Tibial artery (tissue), 4 donors: Measurements from ENCODE around the gene UNC13D.

Experiments used
- DNase-seq, 2 donors: peaks; one replicate each; pipeline ENCODE4 v3.0.0-alpha.2; 2019
- H3K27ac ChIP-seq, 2 donors: fragments of 200-600 bp; sonication (generic) in 1 of 2; 1 replicate in 1 of 2; 2 replicates in 1 of 2; pipeline ENCODE4 v1.5.1; 2018 to 2019; ENCODE audit warnings: mild to moderate bottlenecking in 1 of 2
- H3K27me3 ChIP-seq, 2 donors: fragments of 200-600 bp; sonication (generic) in 1 of 2; one replicate each; pipeline versions ENCODE4 v1.5.1 to v1.6.0; 2016 to 2019
- H3K36me3 ChIP-seq, 3 donors: fragments of 200-600 bp; sonication (generic) in 2 of 3; one replicate each; pipeline ENCODE4 v1.5.1; 2016 to 2019; ENCODE audit warnings: mild to moderate bottlenecking in 2 of 3
- H3K4me1 ChIP-seq, 4 donors: fragments of 200-600 bp; sonication (generic) in 2 of 4; 1 replicate in 3 of 4; 2 replicates in 1 of 4; pipeline ENCODE4 v1.5.1; 2016 to 2019
- H3K4me3 ChIP-seq, 2 donors: fragments of 200-600 bp; sonication (generic) in 1 of 2; 1 replicate in 1 of 2; 2 replicates in 1 of 2; pipeline ENCODE4 v1.5.1; 2018 to 2019; ENCODE audit warnings: mild to moderate bottlenecking in 2 of 2
- H3K9me3 ChIP-seq, 3 donors: fragments of 200-600 bp; sonication (generic) in 1 of 3; one replicate each; pipeline ENCODE4 v1.5.1; 2016 to 2019
- intact Hi-C: fragments of 100-400 bp; cut with DNase I; formaldehyde crosslinking; loops from one replicate; pipeline ENCODE4 v1.15.0; 2023; ENCODE audit warnings: low total_unique reads
- TF ChIP-seq, protein P1 (sequence below), 2 experiments: fragments of 200-600 bp in 1 of 2; fragments of 450-650 bp in 1 of 2; IDR thresholded peaks; one replicate each; pipeline ENCODE4 v1.5.1; 2017 to 2019; ENCODE audit warnings: antibody characterized with exemption in 2 of 2, mild to moderate bottlenecking in 1 of 2, moderate library complexity in 1 of 2

The UNC13D gene

DNA sequence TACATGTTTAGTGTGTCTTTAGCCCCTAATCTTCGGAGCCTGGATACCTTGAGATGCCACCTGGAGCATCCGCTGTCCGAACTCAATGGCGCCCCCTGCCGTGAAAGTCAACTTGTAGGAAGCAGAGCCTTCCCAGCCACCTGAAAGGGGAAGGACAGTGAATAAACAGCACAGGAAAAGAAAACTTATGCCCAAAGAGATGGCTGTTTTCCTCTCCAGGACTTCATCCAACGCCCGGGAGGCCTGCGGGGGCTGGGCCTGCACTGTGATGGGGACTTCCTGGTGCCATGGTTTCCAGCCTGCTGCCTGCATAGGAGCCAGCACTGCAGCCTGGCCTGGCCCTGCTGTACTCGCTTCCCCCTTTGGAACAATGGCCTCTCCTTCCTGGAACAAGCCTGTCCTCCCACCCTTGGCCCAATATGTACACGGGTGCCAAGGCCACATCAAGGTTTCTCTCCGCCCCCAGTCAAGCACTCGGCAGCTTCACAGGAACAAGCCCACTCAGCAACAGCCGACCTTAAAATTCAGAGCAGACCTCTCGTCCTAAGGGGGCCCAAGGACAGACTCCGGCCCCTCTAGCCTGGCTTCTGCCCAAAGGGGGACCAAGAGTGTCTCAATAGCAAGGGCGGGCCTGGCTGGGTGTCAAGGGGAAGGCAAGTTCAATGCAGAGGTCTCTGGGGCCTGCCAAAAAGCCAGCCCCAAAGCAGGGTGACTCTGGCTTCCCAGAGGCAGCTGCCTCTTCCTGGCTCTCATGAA lies 4.5 kb upstream of the UNC13D start:
- Histone ChIP-seq H3K9me3 (no peaks in the 10 kb centered on the region), H3K27me3 (no peaks in the 10 kb centered on the region), H3K4me3 (no peak overlapping the region), H3K36me3 (peaks cover 59 to 70% (median 66%) of the 10 kb centered on the region in 3 donors), H3K4me1 (peaks cover 0 to 96% (median 49%) of the 10 kb centered on the region in 4 donors), H3K27ac (no peak overlapping the region)
- TF ChIP-seq, protein P1, sequence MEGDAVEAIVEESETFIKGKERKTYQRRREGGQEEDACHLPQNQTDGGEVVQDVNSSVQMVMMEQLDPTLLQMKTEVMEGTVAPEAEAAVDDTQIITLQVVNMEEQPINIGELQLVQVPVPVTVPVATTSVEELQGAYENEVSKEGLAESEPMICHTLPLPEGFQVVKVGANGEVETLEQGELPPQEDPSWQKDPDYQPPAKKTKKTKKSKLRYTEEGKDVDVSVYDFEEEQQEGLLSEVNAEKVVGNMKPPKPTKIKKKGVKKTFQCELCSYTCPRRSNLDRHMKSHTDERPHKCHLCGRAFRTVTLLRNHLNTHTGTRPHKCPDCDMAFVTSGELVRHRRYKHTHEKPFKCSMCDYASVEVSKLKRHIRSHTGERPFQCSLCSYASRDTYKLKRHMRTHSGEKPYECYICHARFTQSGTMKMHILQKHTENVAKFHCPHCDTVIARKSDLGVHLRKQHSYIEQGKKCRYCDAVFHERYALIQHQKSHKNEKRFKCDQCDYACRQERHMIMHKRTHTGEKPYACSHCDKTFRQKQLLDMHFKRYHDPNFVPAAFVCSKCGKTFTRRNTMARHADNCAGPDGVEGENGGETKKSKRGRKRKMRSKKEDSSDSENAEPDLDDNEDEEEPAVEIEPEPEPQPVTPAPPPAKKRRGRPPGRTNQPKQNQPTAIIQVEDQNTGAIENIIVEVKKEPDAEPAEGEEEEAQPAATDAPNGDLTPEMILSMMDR (IDR thresholded peaks at IDR 0.05): peak; percentile 45 to 46
- peak in 1 of 2 donors; percentile 61 for DNase-seq
- intact Hi-C loops: no loop called here

DNA sequence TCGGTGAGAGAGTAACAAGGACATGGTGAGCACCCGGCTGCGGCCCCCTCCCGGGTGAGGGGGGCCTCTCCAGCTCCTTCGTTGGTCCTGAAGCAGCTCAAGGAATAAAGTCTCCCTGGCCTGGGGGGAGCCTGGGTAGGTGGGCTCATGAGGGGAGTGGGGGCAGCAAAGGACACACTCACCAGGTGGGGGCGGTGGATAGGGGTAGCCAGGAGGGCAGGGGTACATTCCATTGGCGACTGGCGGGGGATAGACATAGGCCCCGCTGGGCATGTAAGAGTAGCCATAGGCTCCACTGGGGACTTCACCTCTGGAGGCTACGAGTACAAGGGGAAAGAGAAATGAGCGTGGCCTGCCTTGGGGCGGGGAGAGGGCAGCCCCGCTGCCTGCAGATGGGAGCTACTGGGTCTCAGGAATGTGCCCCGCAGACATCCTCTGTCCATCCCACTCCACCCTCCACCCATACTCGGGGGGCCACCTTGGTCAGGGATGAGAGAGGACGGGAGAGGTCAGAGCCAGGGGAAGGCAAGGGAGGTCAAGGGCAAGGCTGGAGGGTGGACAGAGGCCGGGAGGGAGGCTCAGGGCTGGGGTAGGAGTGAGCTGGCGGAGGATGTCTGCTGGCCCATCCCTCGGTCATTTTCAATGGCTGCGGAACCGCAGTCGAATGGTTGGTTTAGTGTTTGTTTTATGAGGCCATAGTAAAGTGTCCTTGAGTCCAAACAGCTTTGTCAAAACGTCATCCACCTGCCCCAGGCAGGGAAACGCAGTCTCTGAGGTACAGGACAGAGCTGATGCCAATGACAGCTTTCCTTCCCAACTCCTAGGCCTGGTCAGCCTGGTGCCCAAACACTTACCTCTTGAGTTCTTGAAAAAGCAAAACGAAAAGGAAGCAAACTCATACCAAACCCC lies 3.7 kb upstream of the UNC13D start:
- no peak for DNase-seq
- Histone ChIP-seq H3K27me3 (no peaks in the 10 kb centered on the region), H3K36me3 (peaks cover 59 to 70% (median 69%) of the 10 kb centered on the region in 3 donors), H3K4me1 (peaks cover 0 to 88% (median 41%) of the 10 kb centered on the region in 4 donors), H3K27ac (peak overlapping the region in 1 of 2 donors; percentile 6), H3K4me3 (no peak overlapping the region), H3K9me3 (no peaks in the 10 kb centered on the region)
- intact Hi-C loops: no loop called here
- TF ChIP-seq, protein P1 (IDR thresholded peaks at IDR 0.05): no peak

DNA sequence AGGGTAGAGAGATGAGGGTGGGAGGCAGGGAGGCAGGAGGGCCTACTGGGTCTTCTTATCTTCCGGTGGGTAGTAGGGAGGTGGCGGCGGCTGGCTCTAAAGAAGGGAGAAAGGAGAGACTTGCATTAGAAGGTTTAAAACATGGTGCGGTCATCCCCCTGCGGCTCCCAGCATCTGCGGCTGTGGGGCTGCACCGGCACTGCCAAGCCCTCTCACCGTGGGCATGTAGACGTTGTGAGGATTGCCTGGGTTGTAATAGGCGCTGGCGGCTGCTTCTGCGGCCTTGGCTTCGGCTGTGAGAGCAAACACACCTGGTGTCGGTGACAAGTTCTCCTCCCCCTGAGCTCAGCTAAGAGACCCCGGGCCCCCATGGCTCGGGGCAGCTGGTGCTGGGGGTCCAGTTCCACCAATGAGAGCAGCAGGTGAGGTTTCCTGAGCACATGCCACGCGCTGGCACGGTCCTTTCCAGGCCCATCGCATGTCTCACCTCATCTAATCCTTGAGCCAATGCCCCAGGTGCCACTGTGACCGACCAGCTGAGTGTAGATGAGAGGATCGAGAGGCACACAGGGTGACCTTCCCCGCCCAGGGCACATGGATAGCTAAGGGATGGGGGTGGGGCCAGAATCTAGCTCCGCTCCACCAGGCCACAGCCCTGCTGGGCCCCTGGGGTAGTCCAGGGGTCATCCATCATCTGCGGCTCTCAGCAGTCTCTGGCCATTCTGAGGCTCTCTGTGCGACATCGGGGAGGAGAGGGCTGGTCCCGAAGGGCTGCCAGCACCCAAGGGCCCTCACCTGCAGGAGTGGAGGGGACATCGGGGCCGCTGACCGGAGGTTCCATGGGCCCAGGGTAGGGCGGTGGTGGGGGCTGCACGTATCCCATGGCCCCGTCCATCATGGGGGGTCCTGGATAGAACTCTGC lies 2.7 kb upstream of the UNC13D start:
- H3K27ac ChIP-seq: peak overlapping the region; percentile 86
- no peaks in the 10 kb centered on the region for H3K27me3 ChIP-seq
- peaks cover 59 to 75% (median 64%) of the 10 kb centered on the region in 3 donors for H3K36me3 ChIP-seq
- peaks cover 0 to 79% (median 37%) of the 10 kb centered on the region in 4 donors for H3K4me1 ChIP-seq
- no peak overlapping the region for H3K4me3 ChIP-seq
- TF ChIP-seq, protein P1 (IDR thresholded peaks at IDR 0.05): no peak
- H3K9me3 ChIP-seq: no peaks in the 10 kb centered on the region
- intact Hi-C loops: no loop called here
- DNase-seq: no peak

DNA sequence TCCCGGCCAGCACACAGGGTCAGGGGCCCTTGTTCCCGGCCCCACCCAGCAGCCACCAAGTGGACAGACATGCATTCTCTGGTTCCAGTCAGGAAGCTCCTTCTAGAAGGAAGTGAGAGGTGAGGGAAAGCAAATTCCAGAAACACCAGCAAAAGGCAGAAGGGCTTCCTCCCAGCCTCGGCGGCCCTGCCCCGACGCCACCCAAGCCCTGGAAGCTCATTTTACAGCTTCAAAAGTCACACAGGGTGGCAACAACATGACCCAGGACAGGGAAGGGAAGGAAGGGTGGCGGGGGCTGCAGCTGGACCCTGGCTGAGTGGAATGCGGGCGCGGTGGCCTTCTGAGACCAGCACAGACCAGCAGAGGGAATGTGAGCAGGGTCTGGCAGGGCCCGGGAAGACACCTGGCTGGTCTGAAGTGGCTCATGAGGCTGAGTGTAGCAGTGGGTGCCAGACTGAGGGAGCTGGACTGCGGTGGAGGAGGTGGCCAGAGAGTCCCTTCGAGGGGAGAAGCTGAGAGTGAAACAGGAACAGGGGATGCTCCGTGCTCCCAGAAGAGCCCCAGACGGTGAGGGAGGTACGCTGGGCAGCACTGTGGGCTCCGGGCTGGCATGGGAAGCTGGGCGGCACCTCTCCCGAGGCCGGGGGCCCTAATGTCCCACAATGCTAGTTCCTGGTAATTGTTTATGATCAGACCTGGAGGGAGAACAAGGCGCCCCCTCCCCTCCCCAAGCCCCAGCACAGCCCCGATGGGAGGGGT lies 1.9 kb upstream of the UNC13D start:
- H3K4me1 ChIP-seq: peaks cover 0 to 72% (median 32%) of the 10 kb centered on the region in 4 donors
- intact Hi-C loops: no loop called here
- no peak for DNase-seq
- no peaks in the 10 kb centered on the region for H3K9me3 ChIP-seq
- H3K27ac ChIP-seq: peak overlapping the region; percentile 86
- no peak overlapping the region for H3K4me3 ChIP-seq
- TF ChIP-seq, protein P1 (IDR thresholded peaks at IDR 0.05): no peak
- no peaks in the 10 kb centered on the region for H3K27me3 ChIP-seq
- peaks cover 53 to 66% (median 55%) of the 10 kb centered on the region in 3 donors for H3K36me3 ChIP-seq
